ENCODE results near the gene GFPT2.
A peak's percentile ranks its signal among the peaks of the same experiment; 100 is the strongest.
"Not testable (repeated sequence)": the region's sequence is repeated elsewhere in the genome, so short reads cannot be mapped to it uniquely, and the experiment has no call there.

Gene GFPT2

DNA sequence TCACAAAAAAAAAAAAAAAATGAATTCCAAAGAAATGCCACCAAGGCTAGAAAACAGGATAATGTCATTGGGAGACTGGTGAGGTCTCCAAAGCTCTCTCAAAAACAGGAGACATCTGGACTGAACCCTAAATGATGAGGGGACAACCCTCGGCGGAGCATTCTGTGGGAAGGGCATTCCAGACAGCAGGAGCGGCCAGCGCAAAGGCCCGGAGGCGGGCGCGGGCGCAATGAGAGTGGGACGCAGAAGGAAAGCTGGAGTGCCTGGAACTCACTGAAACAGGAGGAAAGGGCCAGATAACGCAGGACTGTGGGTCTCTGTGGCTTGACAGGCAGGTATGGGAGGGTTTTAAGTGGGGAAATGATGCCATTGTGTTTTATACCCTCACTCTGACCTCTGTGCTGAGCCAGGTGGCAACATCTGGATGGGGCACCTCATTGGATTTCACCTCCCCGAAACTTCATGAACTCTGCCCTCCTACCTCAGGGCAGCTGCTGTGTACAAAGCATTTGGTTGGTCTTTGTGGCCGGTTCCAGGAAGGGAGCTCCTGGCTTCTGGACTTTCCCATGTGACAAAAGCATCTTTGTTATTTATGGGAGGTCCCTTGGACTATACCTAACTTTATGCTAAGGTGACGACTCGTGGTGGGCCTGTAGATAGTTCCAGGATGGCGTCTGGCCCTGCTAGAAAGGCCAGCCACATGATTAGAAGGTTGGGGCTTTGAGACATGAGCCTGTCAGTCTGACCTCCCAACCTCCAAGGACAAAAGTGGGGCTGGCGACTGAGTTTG lies 49.7 kb downstream of the GFPT2 start:
- DNase-seq, result no peak

DNA sequence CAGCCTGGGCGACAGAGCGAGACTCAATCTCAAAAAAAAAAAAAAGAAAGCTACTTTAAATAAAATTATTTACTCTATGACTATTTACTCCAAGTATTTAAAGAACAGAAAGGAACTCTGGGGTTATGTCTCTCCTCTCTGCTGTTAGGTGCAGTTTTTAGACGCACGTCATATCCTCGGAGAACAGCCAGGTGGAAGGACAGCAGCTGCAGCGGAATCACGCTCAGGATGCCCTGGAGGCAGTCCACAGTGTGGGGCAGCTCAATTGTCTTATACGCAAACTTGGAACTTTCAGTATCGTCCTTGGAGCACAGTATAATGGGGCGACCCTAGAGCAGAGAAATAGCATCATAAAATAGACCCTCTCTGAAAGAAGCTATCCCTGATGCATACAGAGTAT lies 50.9 kb downstream of the GFPT2 start:
- DNase-seq, result no peak

DNA sequence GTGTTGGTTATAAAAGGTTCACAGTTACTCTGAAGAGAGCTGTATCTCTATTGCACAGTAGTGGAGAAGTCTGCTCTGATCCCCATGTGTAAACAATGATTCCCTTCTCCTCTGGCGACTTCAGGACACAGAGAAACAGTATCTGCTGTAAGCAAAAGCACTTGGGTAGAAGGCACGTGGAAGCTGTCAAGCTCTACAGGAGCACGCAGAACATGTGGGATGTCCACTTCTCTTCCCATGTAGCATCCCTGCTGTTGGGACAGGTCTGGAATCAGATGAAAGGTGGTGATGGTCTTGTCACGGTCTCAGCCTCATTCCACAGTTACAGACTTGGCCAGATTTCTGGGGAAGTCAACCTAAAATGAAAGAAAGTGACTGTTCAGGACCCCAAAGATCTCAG lies 51.9 kb downstream of the GFPT2 start:
- DNase-seq, result no peak

DNA sequence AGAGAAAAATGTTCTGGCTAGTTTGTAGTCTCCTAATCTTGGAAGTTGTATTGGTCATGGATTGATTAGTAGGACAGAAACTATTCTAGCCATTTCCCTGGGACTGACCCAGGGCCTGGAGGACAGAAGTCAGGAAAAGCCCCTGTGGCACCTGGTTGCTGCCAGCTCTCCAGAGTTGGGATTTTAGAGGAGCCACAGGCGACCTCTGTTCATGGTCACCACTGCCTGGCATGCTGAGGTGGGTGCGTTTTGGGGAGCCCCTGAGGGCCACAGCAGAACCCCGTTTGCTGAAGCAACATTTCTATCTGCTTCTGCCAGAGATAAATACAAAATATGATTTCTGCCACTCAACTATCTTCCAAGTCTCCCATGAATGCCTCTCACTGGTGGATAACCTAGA lies 53.6 kb downstream of the GFPT2 start:
- DNase-seq, result no peak

DNA sequence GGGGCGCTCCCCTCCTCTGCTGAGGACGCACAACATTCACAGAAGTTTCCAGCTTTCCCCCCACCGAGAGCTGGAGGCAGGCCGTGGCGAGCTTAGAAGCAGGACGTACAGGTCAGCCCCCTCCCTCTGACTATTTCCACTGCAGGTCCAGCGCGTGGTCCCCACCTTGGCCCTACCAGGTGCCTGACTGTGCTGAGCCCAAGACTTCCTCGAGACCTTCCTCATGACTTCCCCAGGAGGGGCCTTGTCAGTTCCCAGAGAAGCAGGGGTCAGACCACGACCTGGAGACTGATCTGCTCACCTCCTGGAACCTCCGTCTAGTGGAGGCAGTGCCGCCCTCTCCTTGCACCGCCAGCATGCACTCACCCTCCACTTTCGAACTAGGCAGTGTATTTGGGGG lies 54.1 kb downstream of the GFPT2 start:
- not testable (repeated sequence) for DNase-seq

DNA sequence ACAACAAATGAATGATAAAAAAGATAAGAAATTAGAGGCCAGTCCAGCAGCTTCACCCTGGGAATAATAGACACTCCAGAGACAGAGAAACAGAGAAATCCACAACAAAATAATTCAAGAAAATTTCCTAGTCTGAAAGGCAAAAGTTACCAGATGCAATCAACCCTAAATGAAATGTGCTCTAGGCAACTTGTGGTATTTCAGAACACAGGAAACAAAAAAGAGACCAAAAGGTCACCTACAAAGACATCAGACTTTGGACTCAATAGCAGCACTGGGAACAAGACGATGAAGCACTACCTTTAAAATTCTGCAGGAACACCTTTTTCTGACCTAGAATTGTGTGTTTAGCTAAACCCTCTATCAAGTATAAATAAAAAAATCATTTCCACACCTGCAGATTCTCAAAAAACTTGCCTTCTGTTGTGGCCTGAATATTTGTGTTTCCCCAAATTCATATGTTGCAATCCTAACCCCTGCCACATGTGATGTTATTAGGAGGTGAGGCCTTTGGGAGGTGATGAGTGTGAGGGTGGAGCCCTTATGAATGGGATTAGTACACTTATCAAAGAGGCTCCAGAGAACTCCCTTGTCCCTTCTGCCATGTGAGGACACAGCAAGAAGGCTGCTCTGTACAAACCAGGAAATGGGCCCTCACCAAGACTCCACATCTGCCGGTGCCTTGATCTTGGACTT lies 55.4 kb downstream of the GFPT2 start:
- no peak for DNase-seq

DNA sequence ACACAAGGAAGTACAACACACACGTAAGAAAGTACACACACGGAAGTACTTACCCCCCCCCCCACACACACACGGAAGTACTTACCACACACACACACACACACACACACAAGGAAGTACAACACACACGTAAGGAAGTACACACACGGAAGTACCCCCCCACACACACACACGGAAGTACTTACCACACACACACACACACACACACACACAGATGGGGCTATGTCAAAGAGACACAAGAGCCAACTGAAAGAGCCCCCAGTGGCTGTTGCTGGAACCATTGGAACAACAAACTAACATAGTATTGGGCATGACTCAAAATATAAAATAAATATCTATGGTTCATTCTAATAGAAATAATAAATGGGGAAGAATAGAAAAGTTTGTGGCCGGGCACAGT lies 56.4 kb downstream of the GFPT2 start:
- no peak for DNase-seq

DNA sequence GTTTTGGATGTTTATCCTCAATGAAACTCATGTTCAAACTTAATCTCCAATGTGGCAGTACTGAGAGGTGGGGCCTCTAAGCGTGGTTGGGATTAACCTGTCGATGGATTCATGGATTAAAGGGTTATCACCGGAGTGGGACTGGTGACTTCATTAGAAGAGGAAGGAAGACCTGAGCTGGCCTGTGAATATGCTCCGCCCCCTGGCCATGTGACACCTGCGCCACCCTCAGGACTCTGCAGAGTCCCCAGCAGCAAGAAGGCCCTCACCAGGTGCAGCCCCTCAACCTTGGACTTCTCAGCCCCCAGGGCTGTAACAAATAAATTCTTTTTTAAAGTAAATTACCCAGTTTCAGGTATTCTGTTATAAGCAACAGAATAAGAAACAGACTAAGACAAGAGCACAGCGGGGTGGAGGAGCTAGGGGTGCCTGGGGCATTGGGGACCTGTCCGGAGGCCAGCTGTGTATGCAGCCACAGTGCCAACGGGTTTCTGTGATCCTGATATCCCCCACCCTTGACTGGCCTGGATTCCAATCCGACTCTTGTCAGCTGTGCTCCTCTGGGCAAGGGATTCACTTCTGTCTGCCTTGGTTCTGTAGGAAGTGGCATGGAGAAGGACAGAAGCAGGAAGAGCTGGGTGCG lies 58.1 kb downstream of the GFPT2 start:
- no peak for DNase-seq

DNA sequence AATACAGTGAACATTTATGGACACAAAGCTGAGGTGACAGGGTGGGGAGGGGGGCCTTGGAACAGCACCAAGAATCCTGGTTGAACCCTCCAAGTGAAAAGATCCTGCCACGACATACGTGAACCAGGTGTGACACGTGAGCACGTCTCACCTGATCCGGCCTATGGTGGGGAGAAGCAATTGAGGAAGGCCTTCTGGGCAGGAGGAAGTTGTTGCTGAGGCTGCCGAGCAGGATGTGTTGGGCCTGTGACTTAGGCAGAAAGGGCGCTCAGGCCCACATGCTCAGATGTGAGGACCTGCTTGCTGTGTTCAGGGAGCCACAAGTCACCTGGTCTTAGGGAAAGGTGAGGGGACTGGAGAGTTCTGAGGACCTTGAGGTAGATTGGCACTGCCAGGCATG lies 58.7 kb downstream of the GFPT2 start:
- DNase-seq, result no peak

DNA sequence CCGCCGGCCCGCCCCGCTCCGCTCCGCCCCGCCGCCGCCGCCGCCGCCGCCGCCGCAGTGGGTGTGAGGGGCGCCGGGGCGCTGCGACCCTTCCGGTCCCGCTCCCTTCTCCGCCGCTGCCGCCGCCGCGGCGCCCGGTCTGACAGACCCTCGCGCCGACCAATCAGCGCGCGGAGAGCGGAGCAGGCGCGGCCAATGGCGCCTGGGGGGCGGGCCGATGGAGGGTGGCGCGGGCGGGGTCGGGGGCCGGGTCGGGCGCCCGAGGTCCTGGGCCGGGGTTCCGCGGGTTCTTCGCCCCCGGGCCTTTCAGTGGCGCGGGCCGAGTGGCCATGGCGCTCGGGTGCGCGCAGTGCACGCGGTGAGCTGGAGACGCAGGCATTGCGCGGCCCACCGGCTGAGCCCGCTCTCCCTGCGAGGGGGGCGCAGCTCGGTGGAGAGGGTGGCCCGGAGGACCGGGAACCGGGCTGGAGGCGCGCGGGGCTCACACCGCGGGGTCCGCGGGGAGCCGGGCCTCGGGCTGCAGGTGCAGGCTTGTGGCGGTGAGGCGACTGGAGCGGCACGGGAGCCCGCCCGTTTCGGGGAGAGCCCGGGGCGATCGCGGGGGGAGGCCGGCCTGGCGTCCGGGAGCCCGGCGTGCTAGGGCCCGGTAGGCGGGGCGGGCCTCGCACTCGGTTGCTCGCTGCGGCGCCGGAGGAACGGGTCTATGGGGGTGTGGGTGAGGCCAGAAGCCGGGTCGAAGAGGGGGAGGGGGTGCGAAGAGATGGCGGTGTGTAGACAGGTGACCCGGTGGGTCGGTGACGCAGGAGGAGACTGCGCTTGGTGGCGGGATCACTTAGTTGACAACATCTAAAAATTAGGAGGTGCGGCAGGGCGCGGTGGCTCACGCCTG lies 60.9 kb downstream of the GFPT2 start, which contains the start of gene MAPK9:
Gene MAPK9 (minus strand): TSS at position 141 of the 889 bp plus-strand sequence. CDS start 11,522 bp downstream, outside the sequence.
- DNase-seq, result peak; percentile 5 to 82

DNA sequence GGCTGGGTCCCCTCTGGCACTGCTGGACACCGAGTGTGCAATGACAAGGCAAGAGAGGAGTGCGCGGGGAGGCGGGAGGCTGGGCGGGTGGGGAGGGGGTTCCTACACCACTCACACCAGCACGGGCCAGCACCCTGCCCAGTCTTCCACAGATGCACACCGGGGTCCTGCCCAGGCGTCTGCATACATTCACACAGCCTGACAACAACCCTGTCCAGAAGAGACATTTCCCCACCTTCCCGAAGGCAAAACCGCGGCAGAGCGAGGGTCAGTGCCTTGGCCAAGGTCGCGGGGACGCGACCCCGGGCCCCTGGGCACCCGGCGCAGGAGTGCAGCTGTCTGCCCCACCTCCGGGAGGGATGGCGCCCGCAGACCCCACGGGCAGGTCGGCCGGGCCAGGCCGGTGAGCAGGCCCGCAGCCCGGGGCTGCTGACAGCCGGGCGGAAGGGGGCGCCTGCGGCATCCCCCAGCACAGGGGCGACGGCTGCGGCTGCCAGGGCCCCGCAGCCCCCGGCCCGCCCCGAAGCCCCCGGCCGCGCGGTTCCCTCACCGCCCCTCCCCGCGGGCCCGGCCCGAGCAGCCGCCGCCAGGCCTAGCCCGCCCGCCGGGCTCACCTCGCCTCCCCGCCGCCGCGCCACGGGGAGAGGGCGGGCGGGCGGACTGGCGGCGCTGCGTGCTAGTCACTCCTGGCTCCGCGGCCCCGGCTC lies 61.7 kb downstream of the GFPT2 start:
- DNase-seq, result peak in 1 of 2 experiments; percentile 41

DNA sequence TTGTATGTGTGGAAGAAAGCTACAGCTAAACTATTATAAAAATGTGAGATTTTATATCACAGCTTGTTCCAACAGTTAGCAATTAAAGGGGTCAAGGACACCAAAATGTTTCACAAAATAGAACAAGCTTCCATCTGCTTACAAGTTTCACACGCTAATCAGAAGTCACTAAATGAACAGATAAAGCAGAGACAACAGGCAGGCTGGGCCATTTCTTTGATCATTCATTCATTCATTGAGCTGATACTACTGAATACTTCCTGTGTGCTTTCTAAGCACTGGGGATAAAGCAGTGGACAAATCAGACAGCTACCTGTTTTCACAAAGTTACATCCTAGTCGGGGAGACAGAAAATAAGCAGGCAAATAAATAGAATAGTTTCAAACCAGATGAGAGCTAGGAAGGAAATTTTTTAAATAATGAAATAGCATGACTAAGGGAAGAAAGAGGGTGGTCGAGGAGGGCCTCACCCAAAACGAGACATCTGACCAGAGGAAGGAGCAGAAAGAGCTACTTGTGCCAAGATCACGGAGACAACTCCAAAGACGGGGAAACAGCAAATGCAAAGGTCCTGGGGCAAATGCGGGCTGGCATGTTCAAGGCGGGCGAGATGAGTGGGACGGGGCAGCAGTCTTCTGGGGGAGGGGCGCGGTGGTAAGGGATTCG lies 62.4 kb downstream of the GFPT2 start:
- DNase-seq, result no peak

DNA sequence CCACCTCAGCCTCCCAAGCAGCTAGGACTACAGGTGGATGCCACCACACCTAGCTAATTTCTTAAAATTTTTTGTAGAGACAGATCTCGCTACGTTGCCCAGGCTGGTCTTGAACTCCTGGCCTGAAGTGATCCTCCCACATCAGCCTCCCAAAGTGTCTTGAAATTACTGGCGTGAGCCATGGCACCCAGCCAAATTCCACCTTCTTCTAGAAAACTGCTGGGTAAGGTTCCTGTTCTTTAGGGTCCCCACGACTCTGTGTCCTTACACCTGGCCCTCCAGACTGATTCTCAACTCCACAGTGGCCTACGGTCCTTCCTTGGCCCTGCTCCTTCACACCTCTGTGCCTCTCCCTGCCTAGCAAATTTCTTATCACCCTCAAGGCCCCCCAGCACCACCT lies 63.2 kb downstream of the GFPT2 start:
- DNase-seq, result no peak

DNA sequence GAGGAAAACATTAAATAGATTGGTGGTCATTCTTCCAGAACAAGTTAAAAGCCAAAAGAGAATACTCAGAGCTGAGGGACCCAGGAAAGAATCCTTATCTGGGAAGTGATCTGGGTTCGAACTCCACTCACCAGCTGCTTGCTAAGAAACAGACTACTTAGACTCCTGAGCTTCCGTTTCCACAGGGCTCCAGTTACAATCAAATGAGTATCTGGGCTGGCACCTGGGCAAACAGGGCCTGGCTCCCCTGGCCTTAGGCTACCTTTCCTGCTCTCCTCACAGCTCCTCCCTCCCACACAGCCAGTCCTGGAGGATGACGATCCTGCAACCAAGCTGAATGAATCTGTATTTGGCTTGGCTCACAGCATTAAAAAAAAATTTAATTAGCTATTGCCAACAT lies 63.7 kb downstream of the GFPT2 start:
- peak; percentile 63 to 78 for DNase-seq

DNA sequence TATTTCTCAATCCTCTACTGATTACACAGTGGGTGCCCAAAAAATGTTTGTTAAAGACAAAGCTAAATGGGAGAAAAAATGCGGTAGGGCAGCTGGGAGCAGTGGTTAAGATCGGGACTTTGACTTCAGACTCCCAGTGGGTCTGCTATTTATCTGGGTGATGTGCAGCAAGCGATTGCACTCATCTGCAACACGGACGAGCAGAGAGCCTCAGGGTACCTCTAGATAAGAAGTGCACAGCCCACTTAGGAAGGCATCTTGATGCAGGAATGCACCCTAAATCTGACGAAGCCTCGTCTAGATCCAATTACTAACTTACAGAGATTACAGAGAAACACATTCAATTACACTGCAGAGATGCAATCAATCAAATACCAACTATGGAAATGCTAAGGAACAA lies 65.3 kb downstream of the GFPT2 start:
- DNase-seq, result no peak

DNA sequence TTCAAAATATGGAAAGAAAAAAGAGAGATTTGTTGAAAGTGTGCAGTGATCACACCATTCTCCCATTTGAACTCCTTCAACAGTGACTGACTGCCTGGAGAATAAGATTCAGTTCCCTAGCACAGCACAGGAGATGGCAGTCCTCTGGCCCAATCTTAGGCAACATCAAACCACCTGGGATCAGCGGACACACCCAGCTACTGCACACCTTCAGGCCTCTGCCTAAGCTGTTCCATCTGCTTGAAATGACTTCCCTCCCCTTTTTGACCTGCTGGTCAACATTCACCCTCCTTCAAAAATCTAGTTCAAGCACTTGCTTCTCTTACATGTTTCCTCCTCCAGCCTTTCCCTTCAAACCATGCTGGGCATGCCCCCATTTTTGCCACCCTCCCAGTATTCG lies 65.7 kb downstream of the GFPT2 start:
- no peak for DNase-seq

DNA sequence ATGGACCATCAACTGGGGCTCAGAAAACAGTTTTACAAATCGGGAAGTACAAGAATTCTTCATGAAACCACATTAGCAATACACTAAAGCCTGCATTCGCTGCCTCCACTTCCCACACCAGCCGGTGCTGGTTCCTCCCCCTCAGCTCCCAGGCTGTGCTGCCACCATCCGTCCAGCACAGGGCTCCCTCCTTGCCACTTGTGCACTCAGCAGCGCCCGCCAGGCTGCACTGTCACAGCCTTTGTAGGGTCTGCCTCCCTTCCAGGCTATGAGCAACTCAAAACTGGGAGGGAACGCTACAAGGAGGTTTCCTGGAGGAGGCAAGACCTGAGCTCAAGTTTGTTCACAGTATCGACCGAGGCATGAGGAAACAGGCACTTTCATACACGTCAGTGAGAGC lies 69.0 kb downstream of the GFPT2 start:
- DNase-seq, result no peak

DNA sequence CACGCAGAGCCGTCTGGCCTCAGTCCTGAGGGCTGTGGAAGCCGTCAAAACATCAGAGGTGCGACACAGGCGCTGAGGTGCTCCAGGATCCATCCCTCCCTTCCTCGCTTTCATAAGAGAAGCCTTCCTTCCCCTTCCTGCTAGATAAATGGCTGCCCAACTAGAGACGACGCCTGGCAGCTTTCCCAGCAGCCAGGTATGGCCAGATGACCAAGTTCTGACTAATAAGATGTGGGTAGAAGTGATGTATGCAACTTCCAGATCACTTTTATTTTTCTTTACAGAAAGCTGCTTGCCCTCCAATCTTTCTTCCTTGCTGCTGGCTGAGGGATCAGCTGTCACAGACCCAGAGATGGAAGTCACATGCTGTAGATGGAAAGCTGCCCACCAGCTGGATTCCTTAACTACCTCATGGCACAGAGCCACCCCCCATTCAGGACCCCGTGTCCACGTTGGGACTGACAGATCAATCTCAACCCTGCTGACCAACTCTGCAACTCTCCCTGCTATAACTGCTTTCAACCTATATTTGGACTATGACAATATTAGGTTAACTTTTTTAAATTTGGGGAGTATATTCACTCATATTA lies 70.0 kb downstream of the GFPT2 start:
- no peak for DNase-seq

DNA sequence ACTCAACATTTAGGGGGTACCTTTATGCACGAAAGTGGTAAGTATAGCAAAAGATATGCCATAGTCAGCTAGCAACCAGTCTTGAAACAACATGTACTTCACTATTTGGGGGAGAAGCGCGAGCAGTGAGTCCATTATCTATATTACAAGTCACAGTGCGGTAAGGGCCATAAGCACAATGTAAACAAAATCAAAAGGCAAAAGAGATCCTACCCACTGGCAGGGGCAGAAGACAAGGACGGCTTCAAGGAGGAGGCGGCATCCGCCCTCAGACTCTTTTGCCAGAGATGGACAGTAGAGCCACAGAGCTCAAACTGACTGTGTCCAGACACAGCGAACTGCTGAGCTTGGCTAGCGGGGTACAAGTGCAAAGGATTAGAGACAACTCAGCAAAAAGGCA lies 70.9 kb downstream of the GFPT2 start:
- no peak for DNase-seq

DNA sequence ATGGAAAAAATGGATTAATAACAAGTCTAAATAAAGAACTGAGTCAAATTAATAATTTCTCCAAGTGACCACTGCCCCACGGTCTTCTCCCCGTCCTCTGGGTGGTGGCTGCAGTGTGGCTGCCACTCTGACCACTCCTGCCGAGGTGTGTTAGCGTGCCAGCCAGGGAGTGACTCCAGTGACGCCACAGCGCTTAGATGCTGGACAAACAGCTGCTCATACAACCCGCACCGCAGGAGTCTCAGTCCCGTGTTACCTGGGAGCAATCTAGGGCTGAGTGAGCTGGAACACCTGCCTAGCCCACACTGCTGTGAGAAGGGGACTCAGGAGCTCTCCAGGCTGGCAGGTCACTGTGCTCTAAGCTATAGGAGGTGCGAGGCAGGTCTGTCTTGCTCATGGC lies 71.4 kb downstream of the GFPT2 start:
- no peak for DNase-seq

DNA sequence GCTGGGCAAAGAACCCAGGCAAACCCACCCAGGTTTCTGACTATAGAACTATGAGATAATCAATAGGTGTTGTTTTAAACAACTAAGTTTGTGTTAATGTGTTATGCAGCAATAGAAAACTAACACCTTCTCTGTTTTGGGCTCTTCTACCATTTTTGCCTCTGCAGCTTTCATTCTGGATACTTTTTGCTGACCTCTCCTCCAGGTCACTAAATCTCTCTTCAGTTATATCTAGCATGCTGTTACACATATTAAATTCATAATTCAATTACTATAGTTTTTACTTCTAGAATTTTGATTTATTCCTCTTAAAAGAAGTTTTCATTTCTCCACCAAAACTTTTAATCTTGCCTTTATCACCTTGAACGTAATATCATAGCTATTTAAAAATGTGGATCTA lies 78.4 kb downstream of the GFPT2 start:
- no peak for DNase-seq

Data from NCI-H526 (cell line).